Mesenchymal stem cell (in vitro differentiated cells and primary cell): Measurements from ENCODE around the gene UQCR11.
A peak's percentile ranks its signal among the peaks of the same experiment; 100 is the strongest.

Source experiments
- DNase-seq: peaks from one replicate; pipeline ENCODE4 v3.0.0-alpha.2; 2013
- H2AFZ ChIP-seq: one replicate; pipeline ENCODE4 v1.6.1; 2013; ENCODE audit warnings: low read depth, mild to moderate bottlenecking, control low read depth, inconsistent platforms, low read length, moderate library complexity
- H2AK5ac ChIP-seq: 2 replicates; pipeline ENCODE4 v1.6.1; 2013; ENCODE audit warnings: low read length, moderate library complexity, mild to moderate bottlenecking, inconsistent platforms; ENCODE audit not compliant: severe bottlenecking
- H2BK120ac ChIP-seq: one replicate; pipeline ENCODE4 v1.6.1; 2013; ENCODE audit warnings: low read depth, mild to moderate bottlenecking, inconsistent platforms, low read length, moderate library complexity
- H2BK12ac ChIP-seq, 2 experiments: one replicate each; pipeline ENCODE4 v1.6.1; 2013; ENCODE audit warnings: inconsistent platforms in 2 of 2, low read length in 2 of 2, mild to moderate bottlenecking in 2 of 2, moderate library complexity in 2 of 2, control low read depth in 1 of 2
- H2BK15ac ChIP-seq: one replicate; pipeline ENCODE4 v1.6.1; 2013; ENCODE audit warnings: mild to moderate bottlenecking, low read depth, inconsistent platforms; ENCODE audit not compliant: poor library complexity, severe bottlenecking
- H2BK5ac ChIP-seq: 2 replicates; pipeline ENCODE4 v1.6.1; 2013; ENCODE audit warnings: low read depth, mild to moderate bottlenecking, low read length, control low read depth, inconsistent platforms; ENCODE audit not compliant: poor library complexity, severe bottlenecking
- H3K14ac ChIP-seq, 2 experiments: one replicate each; pipeline ENCODE4 v1.6.1; 2013; ENCODE audit warnings: inconsistent platforms in 2 of 2, low read length in 2 of 2, control low read depth in 1 of 2, mild to moderate bottlenecking in 1 of 2, moderate library complexity in 1 of 2
- H3K18ac ChIP-seq, 2 experiments: one replicate each; pipeline ENCODE4 v1.6.1; 2013; ENCODE audit warnings: inconsistent platforms in 2 of 2, low read length in 2 of 2, control low read depth in 1 of 2, low read depth in 1 of 2, mild to moderate bottlenecking in 1 of 2
- H3K23ac ChIP-seq, 2 experiments: one replicate each; pipeline ENCODE4 v1.6.1; 2013; ENCODE audit warnings: inconsistent platforms in 2 of 2, low read length in 2 of 2, mild to moderate bottlenecking in 2 of 2, moderate library complexity in 2 of 2, control low read depth in 1 of 2
- H3K27ac ChIP-seq: 2 replicates; pipeline ENCODE4 v1.5.1; 2013; ENCODE audit warnings: mild to moderate bottlenecking, moderate library complexity, low read length, control low read depth, inconsistent platforms; ENCODE audit not compliant: poor library complexity, severe bottlenecking
- H3K27me3 ChIP-seq, 2 experiments: 2 replicates each; pipeline versions ENCODE4 v1.6.1 to v1.7.0; 2013; ENCODE audit warnings: low read length in 2 of 2, mild to moderate bottlenecking in 2 of 2, moderate library complexity in 2 of 2, control low read depth in 1 of 2, inconsistent platforms in 1 of 2; ENCODE audit not compliant: control insufficient read depth in 1 of 2, insufficient read depth in 1 of 2
- H3K36me3 ChIP-seq, 2 experiments: 2 replicates each; pipeline versions ENCODE4 v1.6.1 to v1.7.0; 2013; ENCODE audit warnings: low read length in 2 of 2, control low read depth in 1 of 2, inconsistent platforms in 1 of 2, low read depth in 1 of 2, mild to moderate bottlenecking in 1 of 2; ENCODE audit not compliant: insufficient read depth in 2 of 2, control insufficient read depth in 1 of 2
- H3K4ac ChIP-seq, 2 experiments: one replicate each; pipeline ENCODE4 v1.6.1; 2013; ENCODE audit warnings: inconsistent platforms in 2 of 2, low read length in 2 of 2, mild to moderate bottlenecking in 2 of 2, moderate library complexity in 2 of 2, control low read depth in 1 of 2, low read depth in 1 of 2
- H3K4me1 ChIP-seq: 2 replicates; pipeline ENCODE4 v1.6.1; 2013; ENCODE audit warnings: low read depth, low read length, control low read depth; ENCODE audit not compliant: control insufficient read depth, insufficient read depth
- H3K4me2 ChIP-seq: 2 replicates; pipeline ENCODE4 v1.6.1; 2013; ENCODE audit warnings: low read length, mild to moderate bottlenecking, inconsistent platforms; ENCODE audit not compliant: poor library complexity, severe bottlenecking
- H3K4me3 ChIP-seq, 2 experiments: 2 replicates each; pipeline versions ENCODE4 v1.5.1 to v1.7.0; 2013; ENCODE audit warnings: low read length in 2 of 2, mild to moderate bottlenecking in 2 of 2, control low read depth in 1 of 2, low read depth in 1 of 2; ENCODE audit not compliant: insufficient read depth in 1 of 2
- H3K79me1 ChIP-seq: replicated peaks from 2 replicates; pipeline ENCODE4 v1.6.1; 2013; ENCODE audit warnings: mild to moderate bottlenecking, control low read depth, low read length, inconsistent platforms; ENCODE audit not compliant: poor library complexity, severe bottlenecking
- H3K9ac ChIP-seq: 2 replicates; pipeline ENCODE4 v1.7.0; 2013; ENCODE audit warnings: mild to moderate bottlenecking, low read length, moderate library complexity
- H3K9me3 ChIP-seq: 2 replicates; pipeline ENCODE4 v1.7.0; 2013; ENCODE audit warnings: mild to moderate bottlenecking, low read length; ENCODE audit not compliant: control insufficient read depth
- H4K8ac ChIP-seq: one replicate; pipeline ENCODE4 v1.6.1; 2013; ENCODE audit warnings: inconsistent platforms, mild to moderate bottlenecking, low read length, moderate library complexity
- H4K91ac ChIP-seq: one replicate; pipeline ENCODE4 v1.6.1; 2013; ENCODE audit warnings: mild to moderate bottlenecking, low read length, inconsistent platforms
- WGBS: methylation state at CpG from one replicate; pipeline ENCODE4 v1.1.7; 2013; ENCODE audit warnings: mixed read lengths; 5-methylcytosine and 5-hydroxymethylcytosine counted together

Gene UQCR11

GRCh38 chr19:1569997-1570396 is 35.3 kb downstream of the UQCR11 start:
- 97% methylated on average over 4 of the region's 4 CpGs for WGBS
- no peak for DNase-seq
- Histone ChIP-seq H3K4ac (no peak overlapping the region), H2AK5ac (no peak overlapping the region), H3K18ac (no peak overlapping the region), H4K8ac (no peak overlapping the region), H3K27me3 (peaks cover 0 to 8% of the 10 kb centered on the region in 2 experiments), H4K91ac (no peak overlapping the region), H2BK12ac (no peak overlapping the region), H3K14ac (no peak overlapping the region), H3K9me3 (no peaks in the 10 kb centered on the region), H3K4me3 (no peak overlapping the region), H3K23ac (no peak overlapping the region), H2BK120ac (no peak overlapping the region), H2AFZ (no peak overlapping the region), H3K79me1 (peaks cover 7% of the 10 kb centered on the region), H3K27ac (no peak overlapping the region), H2BK15ac (no peak overlapping the region), H3K4me1 (peaks cover 14% of the 10 kb centered on the region), H2BK5ac (no peak overlapping the region), H3K36me3 (peaks cover 0 to 16% of the 10 kb centered on the region in 2 experiments), H3K9ac (no peak overlapping the region), H3K4me2 (no peak overlapping the region)

GRCh38 chr19:1568320-1569019 is 36.8 kb downstream of the UQCR11 start, which contains the start of gene MEX3D:
Gene MEX3D (minus strand): TSS chr19:1568325. CDS start chr19:1568058, 267 bp downstream.
- peaks cover 0 to 22% of the 10 kb centered on the region in 2 experiments for H3K36me3 ChIP-seq
- H2AK5ac ChIP-seq, result peak within 1 kb of the TSS; percentile 63
- peak within 1 kb of the TSS; percentile 90 for H3K9ac ChIP-seq
- peak within 1 kb of the TSS; percentile 29 for H2AFZ ChIP-seq
- H3K79me1 ChIP-seq, result peaks cover 7% of the 10 kb centered on the region
- H3K18ac ChIP-seq, result peak within 1 kb of the TSS; percentile 90 to 98
- no peaks in the 10 kb centered on the region for H3K9me3 ChIP-seq
- H2BK120ac ChIP-seq, result peak within 1 kb of the TSS; percentile 97
- peak within 1 kb of the TSS; percentile 79 for H4K8ac ChIP-seq
- peak within 1 kb of the TSS; percentile 91 to 97 for H3K4ac ChIP-seq
- H3K23ac ChIP-seq, result peak within 1 kb of the TSS in 1 of 2 experiments; percentile 93
- H3K27me3 ChIP-seq, result peaks cover 0 to 8% of the 10 kb centered on the region in 2 experiments
- H2BK5ac ChIP-seq, result peak within 1 kb of the TSS; percentile 95
- H2BK15ac ChIP-seq, result peak within 1 kb of the TSS; percentile 18
- peaks cover 22% of the 10 kb centered on the region for H3K4me1 ChIP-seq
- H3K27ac ChIP-seq, result peak within 1 kb of the TSS; percentile 69
- peak within 1 kb of the TSS; percentile 82 to 93 for H3K4me3 ChIP-seq
- H3K4me2 ChIP-seq, result peak within 1 kb of the TSS; percentile 62
- H4K91ac ChIP-seq, result peak within 1 kb of the TSS; percentile 90
- peak within 1 kb of the TSS in 1 of 2 experiments; percentile 98 for H3K14ac ChIP-seq
- H2BK12ac ChIP-seq, result peak within 1 kb of the TSS in 1 of 2 experiments; percentile 31
- WGBS, result 16% methylated on average over 49 of the region's 63 CpGs
- DNase-seq, result peak; percentile 58

- peaks cover 0 to 8% of the 10 kb centered on the region in 2 experiments for H3K27me3 ChIP-seq
- H2AFZ ChIP-seq, result no peak overlapping the region
- no peak overlapping the region for H4K91ac ChIP-seq
- H3K23ac ChIP-seq, result no peak overlapping the region
- peak overlapping the region; percentile 97 for H2BK120ac ChIP-seq
- peak overlapping the region in 1 of 2 experiments; percentile 93 for H3K4me3 ChIP-seq
- H3K9ac ChIP-seq, result no peak overlapping the region
- H2BK12ac ChIP-seq, result no peak overlapping the region
- peaks cover 25% of the 10 kb centered on the region for H3K4me1 ChIP-seq
- H3K36me3 ChIP-seq, result peaks cover 0 to 27% of the 10 kb centered on the region in 2 experiments
- peaks cover 7% of the 10 kb centered on the region for H3K79me1 ChIP-seq
- peak overlapping the region in 1 of 2 experiments; percentile 98 for H3K18ac ChIP-seq
- H2AK5ac ChIP-seq, result no peak overlapping the region
- no peak overlapping the region for H2BK5ac ChIP-seq
- WGBS, result no CpG with 5 or more reads among the region's 73 CpGs
- H3K4ac ChIP-seq, result peak overlapping the region in 1 of 2 experiments; percentile 97
- no peaks in the 10 kb centered on the region for H3K9me3 ChIP-seq
- H3K4me2 ChIP-seq, result no peak overlapping the region
- no peak overlapping the region for H2BK15ac ChIP-seq
- no peak overlapping the region for H3K14ac ChIP-seq
- H4K8ac ChIP-seq, result no peak overlapping the region
- H3K27ac ChIP-seq, result no peak overlapping the region
- no peak for DNase-seq
Measured at GRCh38 chr19:1567848-1568227, 37.4 kb downstream of the UQCR11 start.

- H2BK12ac ChIP-seq, result peak overlapping the region in 1 of 2 experiments; percentile 31
- peaks cover 25% of the 10 kb centered on the region for H3K4me1 ChIP-seq
- H3K18ac ChIP-seq, result peak overlapping the region; percentile 90 to 98
- no peak overlapping the region for H2AFZ ChIP-seq
- no peak overlapping the region for H2BK15ac ChIP-seq
- peaks cover 7% of the 10 kb centered on the region for H3K79me1 ChIP-seq
- H3K4me2 ChIP-seq, result no peak overlapping the region
- peak overlapping the region; percentile 91 to 97 for H3K4ac ChIP-seq
- H4K8ac ChIP-seq, result peak overlapping the region; percentile 79
- H2BK120ac ChIP-seq, result peak overlapping the region; percentile 97
- H4K91ac ChIP-seq, result peak overlapping the region; percentile 90
- H3K9me3 ChIP-seq, result no peaks in the 10 kb centered on the region
- peak overlapping the region; percentile 95 for H2BK5ac ChIP-seq
- peak overlapping the region; percentile 69 for H3K27ac ChIP-seq
- DNase-seq, result peak; percentile 41
- H3K14ac ChIP-seq, result peak overlapping the region in 1 of 2 experiments; percentile 98
- peak overlapping the region; percentile 90 for H3K9ac ChIP-seq
- peaks cover 0 to 8% of the 10 kb centered on the region in 2 experiments for H3K27me3 ChIP-seq
- peak overlapping the region in 1 of 2 experiments; percentile 93 for H3K23ac ChIP-seq
- H3K4me3 ChIP-seq, result peak overlapping the region; percentile 82 to 93
- H3K36me3 ChIP-seq, result peaks cover 0 to 32% of the 10 kb centered on the region in 2 experiments
- H2AK5ac ChIP-seq, result peak overlapping the region; percentile 63
- under 1% methylated on average over 32 of the region's 108 CpGs for WGBS
Measured at GRCh38 chr19:1567116-1567847, 38.0 kb downstream of the UQCR11 start.
